Urinary bladder (tissue), 2 donors: ENCODE measurements around the gene ITGB8. TPM values are rescaled to one million over a fixed set of nuclear protein-coding genes. Genes with fewer than 3 reads are reported as not detected.

Source experiments
- polyA plus RNA-seq: library from polyadenylated mRNA; stranded (reverse); fragments of 200-250 nt; gene quantifications from one replicate; pipeline ENCODE4 v1.2.3, GENCODE V29; 2013
- small RNA-seq: library from RNA; depleted of rRNA; stranded (forward); fragments of <200 nt; gene quantifications from one replicate; pipeline ENCODE3, GENCODE V24; 2014
- total RNA-seq: library from RNA; depleted of rRNA; stranded (reverse); fragments of >200 nt; gene quantifications from one replicate; pipeline ENCODE4 v1.2.3, GENCODE V29; 2014
- donor health status: healthy.

ITGB8 gene
- total and polyA plus RNA-seq, 2 donors, result 6.3 to 106 TPM

Small RNAs within 50 kb of the gene (small RNA-seq; reads per million reads assigned to genes)
- gene RF00275, result not detected

Other genes starting within 250 kb of the ITGB8 start
- 7.1 TPM for gene MACC1, start 113.5 kb upstream of the ITGB8 start, total RNA-seq
- gene MACC1, start 113.5 kb upstream of the ITGB8 start, polyA plus RNA-seq, result 0.32 TPM